ENCODE results near the gene MYBPH. TPM values are rescaled to one million over a fixed set of nuclear protein-coding genes. Genes with fewer than 3 reads are reported as not detected.

MYBPH gene
- polyA plus RNA-seq, 3 donors from 2014 or later: not detected

DNA sequence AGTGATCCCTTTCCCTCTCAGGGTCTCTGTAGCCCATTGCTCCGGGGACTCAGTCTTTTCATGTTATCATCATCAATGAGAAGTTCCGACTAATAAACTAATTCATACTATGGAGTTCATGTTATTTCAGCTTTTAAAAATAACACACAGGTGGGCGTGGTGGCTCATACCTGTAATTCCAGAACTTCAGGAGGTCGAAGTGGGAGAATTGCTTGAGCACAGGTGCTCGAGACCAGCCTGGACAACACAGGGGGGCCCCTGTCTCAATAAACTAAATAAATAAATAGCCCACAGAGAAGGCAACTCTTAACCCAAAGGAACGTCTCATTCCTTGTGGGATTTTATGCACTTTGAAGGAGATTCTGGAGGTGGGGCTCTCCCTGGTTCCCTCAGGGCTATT is 14.5 kb downstream of the MYBPH start:
- no peaks in the 10 kb centered on the region for H3K36me3 Mint-ChIP-seq
- no peak overlapping the region for H3K4me3 Mint-ChIP-seq
- no peaks in the 10 kb centered on the region for H3K9me3 Mint-ChIP-seq
- H3K27ac Mint-ChIP-seq: no peak overlapping the region
- no peak for DNase-seq
- no peaks in the 10 kb centered on the region for H3K4me1 Mint-ChIP-seq
- H3K27me3 Mint-ChIP-seq (ENCODE audit: low read depth in 3 of 3): peaks cover 2 to 9% (median 2%) of the 10 kb centered on the region in 3 donors

DNA sequence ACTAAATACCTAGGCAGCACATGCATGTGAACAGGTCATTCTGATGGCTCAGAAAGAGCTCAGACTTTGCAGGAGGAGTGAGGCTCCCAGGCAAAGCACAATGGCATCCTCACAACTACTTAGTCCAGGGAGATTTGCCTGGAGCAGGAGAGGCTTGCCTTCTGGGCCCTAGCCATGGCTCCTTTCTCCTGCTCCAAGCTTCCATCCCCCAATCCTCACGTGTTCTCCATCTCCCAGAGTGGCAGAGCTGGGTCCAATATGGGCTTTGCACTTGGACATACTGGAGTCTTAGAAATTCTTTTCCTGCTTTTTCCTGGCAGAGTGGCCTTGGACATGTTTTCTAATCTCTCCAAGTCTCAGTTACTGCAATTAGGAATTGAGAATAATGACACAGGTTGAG is 15.8 kb downstream of the MYBPH start:
- DNase-seq: no peak
- Mint-ChIP-seq H3K27ac (no peak overlapping the region), H3K9me3 (no peaks in the 10 kb centered on the region), H3K4me1 (no peaks in the 10 kb centered on the region), H3K4me3 (no peak overlapping the region), H3K36me3 (no peaks in the 10 kb centered on the region), H3K27me3 (ENCODE audit: low read depth in 3 of 3) (peaks cover 0 to 9% (median 2%) of the 10 kb centered on the region in 3 donors)

DNA sequence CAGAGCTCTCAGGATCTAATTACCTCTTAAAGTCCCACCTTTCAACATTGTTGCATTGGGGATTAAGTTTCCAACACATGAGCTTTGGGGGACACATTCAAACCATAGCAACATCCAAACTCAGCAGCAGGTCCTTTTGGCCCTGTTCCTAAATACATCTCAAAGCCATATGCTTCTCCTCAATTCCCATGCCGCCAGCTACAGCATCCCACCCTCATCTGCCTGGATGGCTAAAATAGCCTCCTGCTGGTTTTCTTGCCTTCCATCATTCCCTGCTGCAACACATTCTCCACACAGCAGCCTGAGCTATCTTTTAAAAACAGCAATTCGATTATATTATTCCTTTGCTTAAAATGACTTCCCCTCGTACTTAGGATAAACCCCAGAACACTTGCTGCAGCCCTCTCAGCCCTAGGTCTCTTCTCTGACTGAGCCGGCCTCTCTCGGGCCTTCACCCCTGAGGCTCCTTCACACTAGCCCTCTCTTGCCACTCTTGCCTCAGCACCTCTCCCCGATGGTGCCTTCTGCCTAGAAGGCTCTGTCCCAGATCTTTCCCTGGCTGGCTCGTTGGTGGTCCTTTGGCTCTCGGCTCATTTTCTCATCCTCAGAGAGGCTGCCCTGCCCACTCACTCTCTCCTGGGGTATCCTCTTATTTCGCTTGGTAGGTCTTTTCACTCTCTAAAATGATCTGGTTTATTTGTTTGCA is 16.5 kb downstream of the MYBPH start:
- Mint-ChIP-seq H3K27me3 (ENCODE audit: low read depth in 3 of 3) (peaks cover 0 to 9% (median 2%) of the 10 kb centered on the region in 3 donors), H3K36me3 (no peaks in the 10 kb centered on the region), H3K4me3 (no peak overlapping the region), H3K9me3 (no peaks in the 10 kb centered on the region), H3K4me1 (no peaks in the 10 kb centered on the region), H3K27ac (no peak overlapping the region)
- no peak for DNase-seq

DNA sequence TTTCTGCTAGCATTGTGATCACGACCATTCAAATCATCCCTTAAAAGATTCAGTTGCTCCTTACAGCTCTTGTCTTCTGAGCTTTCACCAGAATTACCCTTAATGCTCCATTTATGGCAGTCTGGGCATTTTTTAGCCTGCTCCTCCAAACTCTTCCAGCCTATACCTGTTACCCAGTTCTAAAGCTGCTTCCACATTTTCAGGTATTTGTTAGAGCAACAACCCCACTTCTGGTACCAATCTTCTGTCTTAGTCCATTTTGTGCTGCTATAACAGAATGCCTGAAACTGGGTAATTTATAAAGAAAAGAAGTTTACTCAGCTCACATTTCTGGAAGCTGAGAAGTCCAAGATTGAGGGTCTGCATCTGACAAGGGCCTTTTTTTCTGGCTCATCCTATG is 17.2 kb downstream of the MYBPH start:
- H3K4me3 Mint-ChIP-seq: no peak overlapping the region
- H3K4me1 Mint-ChIP-seq: no peaks in the 10 kb centered on the region
- peaks cover 2 to 9% (median 2%) of the 10 kb centered on the region in 3 donors for H3K27me3 Mint-ChIP-seq (ENCODE audit: low read depth in 3 of 3)
- H3K27ac Mint-ChIP-seq: no peak overlapping the region
- H3K36me3 Mint-ChIP-seq: no peaks in the 10 kb centered on the region
- DNase-seq: no peak
- no peaks in the 10 kb centered on the region for H3K9me3 Mint-ChIP-seq

DNA sequence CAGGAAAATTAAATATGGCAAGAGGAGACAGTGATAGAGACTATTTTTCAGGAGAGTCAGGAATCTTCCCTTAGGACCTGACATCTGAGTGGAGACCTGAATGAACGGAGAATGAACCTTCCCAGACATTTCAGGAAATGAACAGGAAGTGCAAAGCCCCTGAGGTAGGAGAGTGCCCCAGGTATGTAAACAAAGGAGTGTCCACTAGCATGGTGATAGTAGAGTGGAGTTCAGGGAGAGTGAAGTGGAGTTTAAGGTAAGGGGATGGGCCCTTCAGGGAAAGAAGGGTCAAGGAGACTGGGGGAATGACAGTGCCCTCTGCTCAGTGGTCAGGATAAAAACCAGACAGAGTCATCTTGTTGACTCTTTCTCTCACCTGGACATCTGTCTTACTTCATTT is 19.3 kb downstream of the MYBPH start:
- H3K4me3 Mint-ChIP-seq: no peak overlapping the region
- H3K9me3 Mint-ChIP-seq: no peaks in the 10 kb centered on the region

DNA sequence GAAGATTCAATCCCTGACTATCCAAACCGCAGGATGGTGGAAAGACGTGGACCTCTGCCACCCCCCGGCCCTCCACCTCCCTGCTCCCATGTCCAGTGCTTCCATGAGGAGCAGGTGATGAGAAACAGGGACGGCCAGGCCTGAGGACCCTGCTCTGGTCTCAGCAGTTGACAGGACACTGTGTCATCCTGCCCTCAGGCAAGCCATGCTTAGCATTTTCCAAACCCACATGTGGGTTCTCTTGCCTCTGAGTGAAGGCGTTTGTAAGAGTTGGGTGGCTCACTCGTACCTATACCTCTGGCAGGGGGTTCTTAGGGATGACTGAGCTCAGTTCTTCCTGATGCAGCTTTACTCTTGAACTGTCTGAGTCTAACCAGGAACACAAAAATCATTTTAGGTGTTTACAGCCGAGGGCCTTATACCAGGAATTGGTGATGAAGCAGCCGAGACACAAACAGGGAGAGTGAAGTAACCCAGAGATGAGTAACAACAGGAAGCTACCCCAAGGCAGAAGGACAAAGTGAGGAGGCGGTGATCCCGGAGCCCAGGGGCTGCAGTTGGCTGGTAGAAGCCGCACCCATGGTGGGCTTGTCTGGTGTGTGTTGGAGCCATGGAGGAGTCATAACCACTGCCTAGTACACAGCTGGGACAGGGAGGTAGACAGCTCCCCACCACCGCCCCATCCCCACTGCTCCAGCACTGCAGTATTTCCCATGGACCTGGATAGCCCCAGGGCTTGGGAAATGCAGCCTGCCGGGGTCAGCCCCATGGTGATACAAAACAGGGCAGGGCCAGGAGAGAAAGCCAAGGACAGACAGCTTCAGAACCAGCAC is 21.4 kb downstream of the MYBPH start:
- no peak for DNase-seq
- no peaks in the 10 kb centered on the region for H3K9me3 Mint-ChIP-seq
- H3K4me3 Mint-ChIP-seq: no peak overlapping the region
- no peaks in the 10 kb centered on the region for H3K36me3 Mint-ChIP-seq
- no peaks in the 10 kb centered on the region for H3K4me1 Mint-ChIP-seq
- H3K27ac Mint-ChIP-seq: no peak overlapping the region
- H3K27me3 Mint-ChIP-seq (ENCODE audit: low read depth in 3 of 3): peaks cover 2 to 7% (median 4%) of the 10 kb centered on the region in 3 donors

More for the DNA sequence above, 19.3 kb downstream of the MYBPH start:
- Mint-ChIP-seq H3K27me3 (ENCODE audit: low read depth in 3 of 3) (peaks cover 2 to 10% (median 4%) of the 10 kb centered on the region in 3 donors), H3K4me1 (no peaks in the 10 kb centered on the region), H3K27ac (no peak overlapping the region), H3K36me3 (no peaks in the 10 kb centered on the region)
- no peak for DNase-seq

DNA sequence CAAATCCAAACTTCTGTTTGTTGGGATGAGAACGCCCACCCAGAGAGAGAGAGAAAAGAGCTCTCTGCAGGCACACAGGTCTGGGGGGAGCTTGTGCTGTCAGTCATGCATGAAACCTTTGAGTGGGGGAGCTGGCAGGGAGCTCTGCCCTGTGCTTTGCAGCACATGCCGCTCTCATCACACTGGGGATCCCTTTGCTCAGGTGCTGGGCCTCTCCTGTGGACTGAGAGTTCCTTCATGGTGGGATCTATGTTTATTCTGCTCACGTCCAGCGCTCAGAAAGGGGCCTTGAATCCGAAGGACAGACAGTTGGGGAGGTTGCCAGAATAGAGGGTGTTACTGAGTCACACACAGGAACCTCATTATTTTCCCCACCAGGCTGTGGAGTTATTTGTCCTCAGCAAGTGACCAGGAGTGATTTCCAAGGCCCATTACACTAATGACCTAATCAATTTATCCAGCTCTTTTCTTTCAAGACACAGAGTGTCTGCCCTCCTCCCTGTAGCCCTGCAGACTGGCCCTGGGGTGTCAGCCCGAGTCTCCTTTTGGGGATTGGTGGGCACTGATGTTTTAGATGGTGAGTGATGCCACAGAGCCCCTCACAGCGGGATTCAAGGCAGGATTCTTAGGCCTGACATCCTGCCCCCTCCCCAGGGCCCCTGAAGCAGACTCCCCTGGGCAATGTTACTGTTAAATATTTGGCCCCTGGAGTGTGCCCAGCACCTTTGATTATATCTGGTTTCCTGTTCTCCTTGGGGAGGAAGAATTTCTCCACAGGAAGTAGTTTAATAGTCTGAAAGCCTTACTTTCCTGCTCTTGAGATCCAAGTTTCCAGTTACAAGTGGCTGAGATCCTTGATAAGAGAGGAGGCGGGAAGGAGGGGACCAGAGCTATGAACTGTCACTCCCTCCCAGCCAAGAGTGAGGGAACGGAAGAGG is 22.3 kb downstream of the MYBPH start:
- Mint-ChIP-seq H3K27ac (no peak overlapping the region), H3K4me3 (no peak overlapping the region), H3K9me3 (no peaks in the 10 kb centered on the region), H3K4me1 (no peaks in the 10 kb centered on the region), H3K36me3 (no peaks in the 10 kb centered on the region), H3K27me3 (ENCODE audit: low read depth in 3 of 3) (peaks cover 2 to 4% (median 4%) of the 10 kb centered on the region in 3 donors)
- no peak for DNase-seq

DNA sequence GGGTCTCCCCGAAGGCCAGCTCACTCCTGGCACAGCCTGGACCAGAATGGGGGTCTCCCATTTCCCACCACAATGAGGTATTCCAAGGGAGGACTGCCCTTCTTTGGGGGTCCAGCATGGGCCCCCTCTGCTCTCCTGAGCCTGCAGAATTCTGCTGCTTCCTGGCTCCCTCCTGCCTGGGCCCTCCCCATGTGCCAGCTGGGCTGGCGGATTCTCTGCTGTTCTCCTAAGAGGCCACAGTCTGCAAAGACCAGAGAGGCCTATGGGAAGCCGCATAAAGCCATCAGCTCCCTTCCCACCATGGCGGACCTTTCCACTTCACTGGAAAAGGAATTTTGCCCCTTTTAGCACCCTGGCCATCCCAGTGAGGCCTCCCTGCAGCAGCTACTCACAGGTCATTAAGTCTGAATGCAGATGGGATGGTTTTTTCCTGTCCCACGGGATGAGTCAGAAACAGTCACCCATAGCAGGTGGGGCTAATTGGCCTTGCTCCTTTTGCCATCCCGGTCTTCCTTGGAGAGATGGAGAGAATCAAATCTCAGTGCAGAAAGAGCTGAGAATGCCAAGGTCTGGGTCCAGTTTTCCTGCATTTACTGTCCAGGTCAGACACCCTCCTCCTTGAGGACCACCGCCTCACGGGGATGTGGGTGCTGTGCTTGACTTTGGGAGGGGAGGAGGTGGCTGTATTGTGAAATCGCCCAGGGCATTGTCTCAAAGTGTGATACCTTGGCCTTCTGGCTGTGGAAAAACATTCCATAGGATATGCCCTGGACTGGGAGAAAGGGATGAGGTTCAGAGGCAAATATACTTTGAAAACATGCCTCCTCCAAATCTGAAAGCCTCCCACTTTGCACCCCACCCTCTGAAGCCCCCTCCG is 23.2 kb downstream of the MYBPH start:
- Mint-ChIP-seq H3K9me3 (no peaks in the 10 kb centered on the region), H3K27me3 (ENCODE audit: low read depth in 3 of 3) (peaks cover 2 to 4% (median 4%) of the 10 kb centered on the region in 3 donors), H3K4me3 (no peak overlapping the region), H3K27ac (no peak overlapping the region), H3K4me1 (no peaks in the 10 kb centered on the region), H3K36me3 (no peaks in the 10 kb centered on the region)
- no peak for DNase-seq

DNA sequence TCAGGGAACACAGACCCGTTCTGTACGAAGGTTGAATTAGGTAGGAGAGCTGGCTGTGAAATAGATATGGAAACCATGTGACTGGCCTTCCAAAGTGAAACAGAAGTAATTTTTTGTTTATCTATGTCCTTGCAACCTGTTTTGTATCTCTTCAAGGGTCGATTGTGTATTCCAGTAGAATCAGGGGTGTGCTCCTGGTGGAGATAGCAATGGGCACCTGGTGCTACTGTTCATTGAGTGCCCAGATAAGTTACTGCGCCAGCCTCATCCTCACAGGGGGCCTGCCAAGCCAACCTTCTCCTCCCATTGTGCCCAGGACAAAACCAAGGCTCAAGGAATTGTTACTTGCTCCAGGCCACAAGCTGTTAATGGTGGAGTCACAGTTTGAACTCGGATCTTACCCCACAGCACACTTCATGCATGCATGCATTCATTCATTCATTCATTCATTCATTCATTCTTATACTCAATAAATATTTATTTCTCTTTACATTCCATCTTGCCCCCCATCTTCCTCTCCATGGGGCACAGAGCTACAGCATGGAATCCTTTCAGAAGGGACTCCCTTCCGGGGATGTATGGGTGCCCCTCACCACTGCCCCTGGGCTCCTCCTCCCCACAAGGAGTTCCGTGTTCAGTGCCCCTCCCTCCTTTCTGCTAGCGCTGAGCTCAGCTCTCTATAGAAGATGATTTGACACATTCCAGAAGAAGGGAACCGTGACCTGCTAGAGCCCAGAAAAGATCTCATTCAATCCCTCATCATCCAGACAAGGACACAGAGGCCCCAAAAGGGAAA is 24.1 kb downstream of the MYBPH start:
- Mint-ChIP-seq H3K4me3 (no peak overlapping the region), H3K36me3 (no peaks in the 10 kb centered on the region), H3K9me3 (peaks cover 0 to 2% (median 0%) of the 10 kb centered on the region in 6 donors), H3K4me1 (no peaks in the 10 kb centered on the region), H3K27ac (no peak overlapping the region), H3K27me3 (ENCODE audit: low read depth in 3 of 3) (peaks cover 2 to 4% (median 4%) of the 10 kb centered on the region in 3 donors)
- no peak for DNase-seq

DNA sequence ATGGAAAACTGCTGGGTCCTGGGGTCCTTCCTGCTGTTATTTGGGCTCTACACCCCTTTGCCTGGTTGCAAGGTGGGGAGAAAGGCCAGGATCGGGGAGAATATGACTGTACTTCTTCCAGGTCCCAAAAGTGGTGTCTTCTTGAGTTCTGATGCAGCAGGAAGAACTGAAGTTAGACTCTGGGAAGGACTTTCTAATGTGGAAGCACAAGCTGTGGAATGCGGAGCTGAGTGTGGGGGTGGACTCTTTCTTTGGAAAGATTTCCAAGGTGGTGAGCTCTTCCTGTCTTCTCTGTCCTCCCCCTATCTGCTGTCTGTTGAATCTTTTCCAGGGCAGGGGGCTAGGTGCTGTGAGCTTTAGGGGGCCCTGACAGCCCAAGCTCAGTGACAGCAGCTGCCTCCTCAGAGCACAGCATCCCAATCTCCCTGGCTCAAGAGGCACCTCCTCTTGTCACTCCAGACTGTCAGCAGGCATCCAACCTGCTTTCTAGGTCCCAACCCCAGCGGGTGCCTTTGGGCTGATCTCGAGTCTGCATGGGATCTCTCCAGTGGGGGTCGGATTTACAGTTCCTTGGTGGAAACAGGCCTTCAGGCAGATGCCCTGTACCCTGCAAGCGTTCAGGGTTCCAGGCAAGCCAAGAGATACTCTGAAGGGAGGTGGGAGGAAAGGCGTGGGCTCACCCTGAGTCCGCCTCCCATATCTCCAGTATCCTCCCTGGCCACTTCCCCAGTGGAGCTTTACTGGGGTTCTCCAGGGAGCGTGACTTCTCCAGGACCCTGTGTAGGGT is 24.9 kb downstream of the MYBPH start:
- Mint-ChIP-seq H3K36me3 (no peaks in the 10 kb centered on the region), H3K4me3 (no peak overlapping the region), H3K27me3 (ENCODE audit: low read depth in 3 of 3) (peaks cover 2 to 4% (median 4%) of the 10 kb centered on the region in 3 donors), H3K9me3 (peaks cover 0 to 2% (median 0%) of the 10 kb centered on the region in 6 donors), H3K4me1 (no peaks in the 10 kb centered on the region), H3K27ac (no peak overlapping the region)
- DNase-seq: no peak

DNA sequence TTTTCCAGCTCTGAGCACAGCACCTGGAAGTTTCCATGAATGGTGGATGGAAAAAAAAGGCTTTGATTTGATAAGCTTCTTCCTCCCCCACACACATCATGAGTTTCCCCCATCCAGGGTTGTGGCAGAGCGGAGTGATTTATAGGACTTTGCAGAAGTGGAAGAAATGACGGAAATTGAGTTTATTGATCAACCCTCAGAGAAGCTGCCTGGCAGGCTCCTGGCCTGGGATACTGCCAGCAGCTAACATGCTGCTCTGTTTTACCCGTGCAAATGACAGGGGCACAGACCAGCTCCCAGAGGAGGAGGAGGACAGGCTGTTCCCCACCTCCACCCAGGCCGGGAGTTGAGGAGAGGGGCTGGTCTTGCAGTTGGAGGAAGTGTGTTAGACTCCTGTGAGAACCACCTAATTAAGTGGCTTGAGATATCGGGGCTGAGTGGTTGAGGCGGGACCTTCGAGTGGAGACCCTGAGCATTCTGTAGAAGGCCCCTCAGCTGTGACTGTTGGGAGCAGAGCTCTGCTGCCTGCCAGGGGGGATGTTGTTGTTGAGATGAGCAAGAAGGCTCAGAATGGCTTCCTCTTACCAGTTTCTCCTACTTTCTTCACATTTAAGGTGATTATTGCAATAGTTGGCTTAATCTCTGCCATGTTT is 26.3 kb downstream of the MYBPH start:
- no peaks in the 10 kb centered on the region for H3K36me3 Mint-ChIP-seq
- no peaks in the 10 kb centered on the region for H3K4me1 Mint-ChIP-seq
- DNase-seq: no peak
- no peak overlapping the region for H3K27ac Mint-ChIP-seq
- H3K27me3 Mint-ChIP-seq (ENCODE audit: low read depth in 3 of 3): peaks cover 2 to 4% (median 4%) of the 10 kb centered on the region in 3 donors
- H3K4me3 Mint-ChIP-seq: no peak overlapping the region
- H3K9me3 Mint-ChIP-seq: peaks cover 0 to 2% (median 0%) of the 10 kb centered on the region in 6 donors

Data from immature natural killer cell (primary cell).